ENCODE results near the gene ENO1. TPM values are rescaled to one million over a fixed set of nuclear protein-coding genes. Genes with fewer than 3 reads are reported as not detected.
"Not testable (repeated sequence)": the region's sequence is repeated elsewhere in the genome, so short reads cannot be mapped to it uniquely, and the experiment has no call there.

The ENO1 gene
- total RNA-seq, 1 experiment from 2014 or later, result 1,928 TPM

DNA sequence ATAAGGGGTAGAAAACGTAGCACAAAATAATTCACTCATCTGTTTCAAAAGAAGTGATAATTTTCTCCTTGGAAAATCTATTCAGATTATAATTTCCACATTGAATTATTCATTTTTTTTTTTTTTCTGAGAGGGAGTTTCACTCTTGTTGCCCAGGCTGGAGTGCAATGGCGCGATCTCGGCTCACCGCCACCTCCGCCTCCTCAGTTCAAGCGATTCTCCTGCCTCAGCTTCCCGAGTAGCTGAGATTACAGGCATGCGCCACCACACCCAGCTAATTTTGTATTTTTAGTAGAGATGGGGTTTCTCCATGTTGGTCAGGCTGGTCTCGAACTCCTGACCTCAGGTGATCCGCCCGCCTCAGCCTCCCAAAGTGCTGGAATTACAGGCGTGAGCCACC lies 59.7 kb downstream of the ENO1 start:
- in situ Hi-C loops (cut with HindIII; ENCODE audit: low sequenced_read_pairs); DNase-seq (ENCODE audit: low spot score): not testable (repeated sequence)

- no peak for DNase-seq (ENCODE audit: low spot score)
- in situ Hi-C loops (cut with HindIII; ENCODE audit: low sequenced_read_pairs), result no loop called here
Observed at GRCh38 chr1:8818325-8818775, 60.1 kb downstream of the ENO1 start.

GRCh38 chr1:8817412-8818324 lies 60.8 kb downstream of the ENO1 start, which contains the start of gene RERE:
TSS of gene RERE (minus strand) at chr1:8817640.
- in situ Hi-C loops (cut with HindIII; ENCODE audit: low sequenced_read_pairs), result no loop called here
- DNase-seq (ENCODE audit: low spot score), result peak; percentile 91

- peak; percentile 37 for DNase-seq (ENCODE audit: low spot score)
- in situ Hi-C loops (cut with HindIII; ENCODE audit: low sequenced_read_pairs), result no loop called here
Observed at GRCh38 chr1:8816831-8817411, 61.6 kb downstream of the ENO1 start.

- in situ Hi-C loops (cut with HindIII; ENCODE audit: low sequenced_read_pairs), result no loop called here
Observed at GRCh38 chr1:8816264-8816663, 62.2 kb downstream of the ENO1 start.

DNA sequence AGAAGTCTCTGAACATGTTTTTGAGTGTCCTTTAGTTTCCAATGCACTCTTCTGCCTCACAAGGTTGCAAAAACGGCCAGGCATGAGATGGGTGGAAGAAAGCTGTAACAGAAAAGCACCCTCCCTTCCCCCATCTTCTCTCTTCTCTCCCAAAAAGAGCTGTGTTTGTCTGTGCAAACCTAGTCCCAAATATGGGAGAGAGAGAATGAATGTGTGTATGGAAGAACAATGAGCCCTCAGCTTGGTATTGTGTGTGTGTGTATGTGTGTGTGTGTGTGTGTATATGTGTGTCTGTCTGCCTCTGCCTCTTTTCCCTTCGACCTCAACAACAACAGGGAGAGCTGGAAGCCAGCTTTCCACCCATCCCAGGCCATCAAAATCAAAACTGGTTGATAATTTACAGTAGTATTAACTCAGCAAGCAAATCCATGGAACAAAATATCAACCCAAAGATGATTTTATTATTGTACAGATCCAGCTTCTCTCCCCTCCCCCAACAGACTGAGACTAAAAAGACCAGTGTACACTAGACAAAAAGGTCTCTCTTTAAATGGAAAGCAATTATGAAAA lies 62.8 kb downstream of the ENO1 start:
- peak; percentile 59 for DNase-seq (ENCODE audit: low spot score)
- in situ Hi-C loops (cut with HindIII; ENCODE audit: low sequenced_read_pairs), result no loop called here

More at GRCh38 chr1:8816264-8816663, 62.2 kb downstream of the ENO1 start:
- peak; percentile 47 for DNase-seq (ENCODE audit: low spot score)

GRCh38 chr1:8814865-8815264 lies 63.6 kb downstream of the ENO1 start:
- DNase-seq (ENCODE audit: low spot score), result peak; percentile 47
- in situ Hi-C loops (cut with HindIII; ENCODE audit: low sequenced_read_pairs), result no loop called here

DNA sequence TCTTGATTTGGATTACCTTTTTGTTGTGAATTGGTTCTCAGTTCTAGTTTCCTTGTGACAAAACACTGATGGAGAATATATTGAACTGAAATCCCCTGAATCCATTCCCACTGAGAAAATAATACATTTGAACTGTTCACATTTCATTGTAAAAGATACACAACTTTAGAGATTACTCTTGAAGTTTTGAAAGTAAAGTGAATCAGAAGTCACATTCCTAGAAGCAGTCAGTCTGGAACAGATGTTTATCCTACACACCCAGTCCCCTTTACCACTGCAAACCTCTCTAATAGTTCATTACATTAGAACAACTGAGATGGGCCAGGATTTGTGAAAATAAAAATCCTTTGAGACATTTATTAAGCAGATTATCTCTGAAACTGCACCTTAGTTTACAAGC lies 64.5 kb downstream of the ENO1 start:
- DNase-seq (ENCODE audit: low spot score), result no peak
- in situ Hi-C loops (cut with HindIII; ENCODE audit: low sequenced_read_pairs), result no loop called here

GRCh38 chr1:8813016-8813763 lies 65.3 kb downstream of the ENO1 start:
- DNase-seq (ENCODE audit: low spot score), result no peak
- in situ Hi-C loops (cut with HindIII; ENCODE audit: low sequenced_read_pairs), result no loop called here

GRCh38 chr1:8812081-8812480 lies 66.4 kb downstream of the ENO1 start:
- DNase-seq (ENCODE audit: low spot score), result no peak
- in situ Hi-C loops (cut with HindIII; ENCODE audit: low sequenced_read_pairs), result no loop called here

Other genes starting within 250 kb of the ENO1 start
- 22.6 and 57.3 TPM in 2 replicates for gene RERE, start 61.0 kb downstream of the ENO1 start, total RNA-seq (2014; rRNA removed; shearing (Covaris generic))
- not detected in 2 replicates for gene CA6, start 67.2 kb upstream of the ENO1 start, total RNA-seq (2014; rRNA removed; shearing (Covaris generic))
- not detected in 2 replicates for gene SLC2A7, start 147.7 kb upstream of the ENO1 start, total RNA-seq (2014; rRNA removed; shearing (Covaris generic))
- 0.64 TPM in 1 of 2 replicates, not detected in the other for gene SLC2A5, start 190.9 kb upstream of the ENO1 start, total RNA-seq (2014; rRNA removed; shearing (Covaris generic))